Loucy (cell line): ENCODE measurements around the gene MTMR12.

Source experiments
- EZH2phosphoT487 ChIP-seq: fragments of 200-600 bp; IDR thresholded peaks from 2 replicates; pipeline ENCODE4 v1.6.1; 2018; ENCODE audit warnings: antibody characterized with exemption, mild to moderate bottlenecking, moderate library complexity, borderline replicate concordance
- TF ChIP-seq, protein P1 (sequence below): fragments of 200-600 bp; sonication (generic); conservative IDR thresholded peaks from 2 replicates; pipeline ENCODE4 v1.5.1; 2014; ENCODE audit warnings: mild to moderate bottlenecking, antibody characterized with exemption, low read length

DNA sequence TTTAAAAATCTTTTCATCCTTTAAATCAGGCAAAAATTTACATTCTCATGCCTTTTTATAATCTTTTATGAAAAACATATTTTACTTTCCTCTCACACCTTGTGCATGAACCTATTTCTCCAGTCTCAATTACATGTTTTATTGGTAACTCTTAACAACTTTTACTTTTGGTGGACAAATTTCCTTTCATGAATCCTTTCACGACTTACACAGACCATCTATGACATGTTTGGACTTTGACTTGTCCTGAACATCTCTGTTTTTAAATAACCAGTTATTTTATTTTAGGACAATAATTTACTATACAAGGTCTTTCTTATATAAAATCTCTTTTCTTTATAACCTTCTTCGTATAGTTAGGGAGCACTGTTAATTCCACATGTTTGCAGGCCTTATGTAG, 26.5 kb upstream of the MTMR12 start:
- TF ChIP-seq, protein P1, sequence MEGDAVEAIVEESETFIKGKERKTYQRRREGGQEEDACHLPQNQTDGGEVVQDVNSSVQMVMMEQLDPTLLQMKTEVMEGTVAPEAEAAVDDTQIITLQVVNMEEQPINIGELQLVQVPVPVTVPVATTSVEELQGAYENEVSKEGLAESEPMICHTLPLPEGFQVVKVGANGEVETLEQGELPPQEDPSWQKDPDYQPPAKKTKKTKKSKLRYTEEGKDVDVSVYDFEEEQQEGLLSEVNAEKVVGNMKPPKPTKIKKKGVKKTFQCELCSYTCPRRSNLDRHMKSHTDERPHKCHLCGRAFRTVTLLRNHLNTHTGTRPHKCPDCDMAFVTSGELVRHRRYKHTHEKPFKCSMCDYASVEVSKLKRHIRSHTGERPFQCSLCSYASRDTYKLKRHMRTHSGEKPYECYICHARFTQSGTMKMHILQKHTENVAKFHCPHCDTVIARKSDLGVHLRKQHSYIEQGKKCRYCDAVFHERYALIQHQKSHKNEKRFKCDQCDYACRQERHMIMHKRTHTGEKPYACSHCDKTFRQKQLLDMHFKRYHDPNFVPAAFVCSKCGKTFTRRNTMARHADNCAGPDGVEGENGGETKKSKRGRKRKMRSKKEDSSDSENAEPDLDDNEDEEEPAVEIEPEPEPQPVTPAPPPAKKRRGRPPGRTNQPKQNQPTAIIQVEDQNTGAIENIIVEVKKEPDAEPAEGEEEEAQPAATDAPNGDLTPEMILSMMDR = no peak
- TF ChIP-seq EZH2phosphoT487 = no peak
